ENCODE results near the gene SKP2.
"Not testable (repeated sequence)": the region's sequence is repeated elsewhere in the genome, so short reads cannot be mapped to it uniquely, and the experiment has no call there.

SKP2 gene

DNA sequence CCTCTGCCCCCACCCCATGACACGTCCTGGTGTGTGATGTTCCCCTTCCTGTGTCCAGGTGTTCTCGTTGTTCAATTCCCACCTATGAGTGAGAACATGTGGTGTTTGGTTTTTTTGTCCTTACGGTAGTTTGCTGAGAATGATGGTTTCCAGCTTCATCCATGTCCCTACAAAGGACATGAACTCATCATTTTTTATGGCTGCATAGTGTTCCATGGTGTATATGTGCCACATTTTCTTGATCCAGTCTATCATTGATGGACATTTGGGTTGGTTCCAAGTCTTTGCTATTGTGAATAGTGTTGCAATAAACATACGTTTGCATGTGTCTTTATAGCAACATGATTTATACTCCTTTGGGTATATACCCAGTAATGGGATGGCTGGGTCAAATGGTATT is 32.5 kb downstream of the SKP2 start:
- not testable (repeated sequence) for H3K4me3 ChIP-seq (ENCODE audit: low read depth, low read length); DNase-seq (ENCODE audit: low read depth)

DNA sequence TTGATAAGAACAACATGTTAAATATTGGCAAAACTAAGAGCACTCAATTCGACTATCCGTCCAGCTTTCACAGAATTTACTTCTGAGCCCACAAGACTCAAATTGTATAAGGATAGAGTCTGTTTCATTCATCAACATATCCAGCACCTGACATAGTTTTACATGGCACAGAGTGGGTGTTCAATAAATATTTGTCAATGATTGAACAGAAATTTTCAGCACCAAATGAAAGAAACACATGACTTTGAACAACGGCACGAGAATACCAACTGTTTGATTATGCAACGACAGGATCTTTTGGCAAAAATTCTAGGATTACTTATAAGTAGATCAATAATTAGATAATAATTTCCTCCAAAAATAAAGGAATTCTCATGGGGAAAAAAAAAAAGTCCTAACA is 41.8 kb downstream of the SKP2 start:
- H3K4me3 ChIP-seq (ENCODE audit: low read depth, low read length): no peak overlapping the region
- no peak for DNase-seq (ENCODE audit: low read depth)

GRCh38 chr5:36198281-36198680 is 46.4 kb downstream of the SKP2 start:
- DNase-seq (ENCODE audit: low read depth): no peak
- H3K4me3 ChIP-seq (ENCODE audit: low read depth, low read length): no peak overlapping the region

- DNase-seq (ENCODE audit: low read depth); H3K4me3 ChIP-seq (ENCODE audit: low read depth, low read length): not testable (repeated sequence)
Observed at GRCh38 chr5:36198783-36199182, 46.9 kb downstream of the SKP2 start.

- no peak overlapping the region for H3K4me3 ChIP-seq (ENCODE audit: low read depth, low read length)
- DNase-seq (ENCODE audit: low read depth): no peak
Observed at GRCh38 chr5:36199620-36200019, 47.7 kb downstream of the SKP2 start.

GRCh38 chr5:36200513-36200912 is 48.6 kb downstream of the SKP2 start:
- no peak overlapping the region for H3K4me3 ChIP-seq (ENCODE audit: low read depth, low read length)
- DNase-seq (ENCODE audit: low read depth): peak; percentile 39

GRCh38 chr5:36202521-36202961 is 50.6 kb downstream of the SKP2 start:
- no peak overlapping the region for H3K4me3 ChIP-seq (ENCODE audit: low read depth, low read length)
- DNase-seq (ENCODE audit: low read depth): peak; percentile 3

- H3K4me3 ChIP-seq (ENCODE audit: low read depth, low read length): no peak overlapping the region
Observed at GRCh38 chr5:36205329-36205728, 53.4 kb downstream of the SKP2 start.

DNA sequence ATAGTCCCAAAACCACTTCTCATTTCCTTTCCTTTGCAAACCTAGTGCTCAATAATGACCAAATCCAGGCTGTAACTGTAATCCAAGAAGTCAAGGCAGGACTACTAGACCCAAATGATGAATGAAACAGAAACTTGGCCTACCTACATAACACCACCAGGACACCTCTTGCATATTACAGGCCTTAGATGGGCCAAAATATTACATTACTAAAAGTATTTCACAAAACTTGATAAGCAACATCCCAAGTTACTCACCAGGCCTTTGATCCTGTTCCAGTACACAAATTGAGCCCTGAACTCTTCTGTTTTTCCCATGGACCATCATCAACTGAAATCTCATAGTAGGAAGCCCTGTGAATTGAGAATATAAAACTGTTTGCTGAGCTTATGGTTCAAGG is 55.0 kb downstream of the SKP2 start:
- no peak overlapping the region for H3K4me3 ChIP-seq (ENCODE audit: low read depth, low read length)
- no peak for DNase-seq (ENCODE audit: low read depth)

More at GRCh38 chr5:36205329-36205728, 53.4 kb downstream of the SKP2 start:
- no peak for DNase-seq (ENCODE audit: low read depth)

GRCh38 chr5:36208786-36209185 is 56.9 kb downstream of the SKP2 start:
- H3K4me3 ChIP-seq (ENCODE audit: low read depth, low read length): no peak overlapping the region
- no peak for DNase-seq (ENCODE audit: low read depth)

- DNase-seq (ENCODE audit: low read depth): no peak
- H3K4me3 ChIP-seq (ENCODE audit: low read depth, low read length): no peak overlapping the region
Observed at GRCh38 chr5:36209664-36210063, 57.8 kb downstream of the SKP2 start.

DNA sequence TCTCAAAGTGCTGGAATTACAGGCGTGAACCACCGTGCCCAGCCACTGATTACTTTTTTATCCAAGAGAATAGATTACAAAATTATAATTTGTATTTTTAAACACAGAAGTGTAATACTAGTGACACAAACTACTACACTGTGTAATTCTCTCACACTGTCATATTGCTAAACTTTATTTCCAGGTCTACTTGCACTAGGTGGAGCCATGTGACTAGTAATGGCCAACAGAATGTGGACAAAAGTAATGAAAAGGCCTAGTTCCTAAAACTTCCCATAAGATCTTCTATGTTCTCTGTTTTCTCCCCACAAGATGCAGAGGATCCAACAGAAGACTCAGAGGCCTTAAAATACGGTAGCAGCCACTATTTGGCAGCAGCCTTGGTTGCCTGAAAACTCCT is 62.5 kb downstream of the SKP2 start:
- DNase-seq (ENCODE audit: low read depth): no peak
- H3K4me3 ChIP-seq (ENCODE audit: low read depth, low read length): no peak overlapping the region

DNA sequence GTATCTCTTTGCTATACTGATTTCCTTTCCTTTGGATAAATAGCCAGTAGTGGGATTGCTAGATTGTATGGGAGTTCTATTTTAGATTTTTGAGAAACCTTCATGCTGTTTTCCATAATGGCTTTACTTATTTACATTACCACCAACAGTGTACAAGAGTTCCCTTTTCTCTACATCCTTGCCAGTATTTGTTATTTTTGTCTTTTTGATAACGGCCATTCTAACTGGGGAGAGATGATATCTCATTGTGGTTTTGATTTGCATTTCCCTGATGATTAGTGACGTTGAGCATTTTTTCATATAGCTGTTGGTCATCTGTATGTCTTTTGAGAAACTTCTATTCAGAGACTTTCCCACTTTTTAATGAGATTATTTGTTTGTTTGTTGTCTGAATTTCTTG is 64.0 kb downstream of the SKP2 start:
- DNase-seq (ENCODE audit: low read depth): no peak
- no peak overlapping the region for H3K4me3 ChIP-seq (ENCODE audit: low read depth, low read length)

DNA sequence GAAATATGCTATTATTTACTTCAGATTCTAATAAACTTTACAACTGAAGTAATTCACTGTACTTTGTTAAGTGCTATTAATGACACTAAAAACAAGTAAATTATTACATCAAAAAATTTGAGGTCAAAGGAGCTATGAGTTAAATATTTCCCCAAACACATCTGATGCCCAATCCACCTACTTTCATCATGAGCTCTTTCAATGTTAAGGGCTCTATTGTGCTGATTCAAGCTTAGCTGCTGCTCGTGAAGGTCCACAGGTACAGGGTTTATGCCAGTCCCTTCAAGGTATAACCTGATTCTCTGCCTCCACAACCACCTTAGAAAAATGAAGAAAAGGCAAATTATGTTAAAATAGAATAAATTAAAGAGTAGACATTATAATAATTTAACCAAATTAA is 65.7 kb downstream of the SKP2 start:
- DNase-seq (ENCODE audit: low read depth): no peak
- no peak overlapping the region for H3K4me3 ChIP-seq (ENCODE audit: low read depth, low read length)

DNA sequence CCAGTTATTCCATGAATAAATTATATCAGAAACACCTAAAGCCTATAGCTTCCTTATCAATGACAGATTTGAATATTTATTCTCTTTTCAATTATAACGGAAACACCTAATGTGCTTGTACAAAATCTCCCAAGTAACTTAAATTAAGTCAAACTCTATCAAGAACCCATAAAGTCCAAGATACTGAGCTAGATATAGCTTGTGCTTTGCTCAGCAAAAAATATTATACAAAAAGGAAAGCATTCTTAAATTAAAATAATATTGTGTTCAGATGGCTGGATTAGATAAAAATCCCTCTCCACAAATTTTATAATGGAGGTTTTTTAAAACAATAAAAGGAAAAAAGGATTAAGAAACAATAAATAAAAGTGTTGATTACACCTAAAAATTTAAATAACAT is 66.1 kb downstream of the SKP2 start:
- DNase-seq (ENCODE audit: low read depth): no peak
- H3K4me3 ChIP-seq (ENCODE audit: low read depth, low read length): no peak overlapping the region

DNA sequence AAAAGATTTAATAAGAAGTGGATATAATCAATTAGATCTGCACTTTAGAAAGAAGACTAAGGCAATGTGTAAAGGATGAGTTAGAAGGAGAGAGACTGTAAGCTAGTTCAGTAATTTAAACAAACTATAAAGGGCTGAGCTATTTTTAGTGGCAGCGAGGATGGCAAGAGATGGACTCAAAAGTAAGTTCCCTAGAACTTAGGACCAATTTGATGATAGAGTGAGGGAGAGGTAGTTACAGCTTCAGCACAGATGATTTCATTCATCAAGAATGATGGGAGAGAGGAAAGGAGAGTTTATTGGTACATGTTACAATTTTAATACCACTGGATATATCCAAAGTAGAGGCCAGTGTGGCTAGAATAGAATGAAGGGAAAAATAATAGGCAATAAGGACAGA is 70.7 kb downstream of the SKP2 start:
- DNase-seq (ENCODE audit: low read depth): no peak
- no peak overlapping the region for H3K4me3 ChIP-seq (ENCODE audit: low read depth, low read length)

DNA sequence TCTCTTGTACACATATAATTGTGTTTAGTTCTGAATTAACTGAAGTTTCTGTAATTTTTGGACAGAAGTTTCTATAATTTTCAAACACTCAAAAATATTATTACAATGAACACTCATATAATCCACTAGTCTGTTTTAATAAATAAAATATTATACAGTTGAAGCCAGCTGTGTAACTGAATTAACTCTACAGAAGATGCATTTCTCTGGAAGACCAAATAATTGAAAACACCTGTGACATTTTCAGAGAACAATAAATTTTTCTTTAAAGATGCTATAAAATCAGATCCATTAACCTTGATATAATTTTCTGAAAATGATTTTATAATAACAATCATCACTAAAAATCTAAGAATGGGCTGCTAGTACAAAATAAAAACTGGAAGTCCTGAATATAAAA is 75.1 kb downstream of the SKP2 start:
- no peak for DNase-seq (ENCODE audit: low read depth)
- no peak overlapping the region for H3K4me3 ChIP-seq (ENCODE audit: low read depth, low read length)

DNA sequence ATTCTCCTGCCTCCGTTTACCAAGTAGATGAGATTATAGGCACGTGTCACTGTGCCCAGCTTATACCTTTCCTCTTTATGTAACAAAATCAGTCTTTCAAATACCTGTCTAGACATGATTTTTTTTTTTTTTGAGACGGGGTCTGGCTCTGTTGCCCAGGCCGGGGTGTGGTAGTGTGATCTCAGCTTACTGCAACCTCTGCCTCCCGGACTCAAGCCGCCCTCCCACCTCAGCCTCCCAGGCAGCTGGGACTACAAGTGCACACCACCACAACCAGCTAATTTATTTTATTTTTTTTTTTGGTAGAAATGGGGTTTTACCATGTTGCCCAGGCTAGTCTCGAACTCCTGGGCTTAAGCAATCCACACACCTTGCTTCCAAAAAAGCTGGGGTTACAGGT is 76.6 kb downstream of the SKP2 start:
- no peak overlapping the region for H3K4me3 ChIP-seq (ENCODE audit: low read depth, low read length)
- DNase-seq (ENCODE audit: low read depth): no peak

DNA sequence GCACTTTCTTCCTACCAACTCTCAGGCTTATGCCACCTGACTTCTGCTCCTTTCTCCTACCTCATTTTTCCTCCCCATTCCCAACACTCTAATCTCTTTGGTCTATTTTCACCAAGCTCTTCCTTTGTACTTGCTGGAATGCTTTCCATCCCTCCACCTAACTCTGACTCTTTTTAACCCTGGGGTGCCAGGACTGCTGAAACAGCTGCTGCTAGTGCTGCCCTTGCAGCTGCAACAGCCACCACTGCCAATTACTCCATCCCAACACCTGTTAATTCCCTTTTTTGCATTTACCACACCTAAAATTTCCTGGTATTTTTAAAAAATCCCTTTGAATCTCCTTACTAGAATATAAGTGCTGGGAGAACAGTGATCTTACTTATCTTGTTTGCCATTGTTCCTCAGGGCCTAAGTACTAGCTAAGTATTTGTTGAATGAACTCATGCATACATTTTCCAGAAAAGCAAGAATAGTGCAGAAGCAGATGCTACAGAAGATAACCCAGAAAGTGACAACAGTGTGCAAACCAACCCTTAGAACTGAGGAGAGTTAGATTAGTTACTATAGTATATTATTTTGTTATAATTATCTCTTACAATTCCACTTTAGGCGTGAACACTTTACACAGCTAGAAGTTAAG is 78.4 kb downstream of the SKP2 start:
- DNase-seq (ENCODE audit: low read depth): no peak
- no peak overlapping the region for H3K4me3 ChIP-seq (ENCODE audit: low read depth, low read length)

DNA sequence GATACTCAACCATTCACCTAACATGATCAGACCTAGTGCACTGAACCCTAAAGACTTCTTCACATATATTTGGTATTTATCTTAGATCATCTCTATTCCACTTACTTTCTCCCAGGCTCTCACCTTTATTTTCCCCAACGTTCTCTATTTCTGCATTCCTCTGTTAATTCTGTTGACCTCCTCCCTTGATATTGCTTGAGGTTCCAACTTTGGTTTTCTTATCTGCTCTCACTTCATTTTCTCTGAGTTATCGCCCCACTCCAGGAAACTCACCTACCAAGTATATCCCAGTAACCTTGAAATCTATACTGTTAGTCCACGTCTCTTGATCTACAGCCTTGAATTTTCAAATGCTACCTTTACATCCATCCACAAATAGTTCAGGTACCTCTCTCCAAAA is 80.6 kb downstream of the SKP2 start:
- DNase-seq (ENCODE audit: low read depth): no peak
- no peak overlapping the region for H3K4me3 ChIP-seq (ENCODE audit: low read depth, low read length)
